OCI-LY3 (cell line): ENCODE results near the gene RER1.

Source experiments
- H2AFZ ChIP-seq: fragments of 200-600, 300-600 bp; shearing (Covaris generic); 2 replicates; pipeline ENCODE4 v1.6.0; 2014; ENCODE audit warnings: antibody characterized with exemption, low read depth, low read length
- H3K27ac ChIP-seq: fragments of 200-600, 300-600 bp; sonication (generic); 2 replicates; pipeline ENCODE4 v1.5.1; 2014; ENCODE audit warnings: mild to moderate bottlenecking, low read length, moderate library complexity, mixed read lengths
- H3K27me3 ChIP-seq: fragments of 200-600, 300-600 bp; sonication (generic); 2 replicates; pipeline ENCODE4 v1.6.1; 2014; ENCODE audit warnings: low read depth, low read length, mixed read lengths
- H3K36me3 ChIP-seq: fragments of 200-600, 300-600 bp; sonication (generic); replicated peaks from 2 replicates; pipeline ENCODE3; 2014; ENCODE audit warnings: low read depth, low read length, mixed read lengths
- H3K4me1 ChIP-seq: fragments of 300-600, 200-600 bp; sonication (generic); 2 replicates; pipeline ENCODE4 v1.6.1; 2014; ENCODE audit warnings: low read length, mixed read lengths
- H3K4me2 ChIP-seq: fragments of 200-600, 300-600 bp; sonication (generic); 2 replicates; pipeline ENCODE4 v1.6.1; 2014; ENCODE audit warnings: low read length, mixed read lengths
- H3K4me3 ChIP-seq: fragments of 300-600, 200-600 bp; sonication (generic); 2 replicates; pipeline ENCODE4 v1.5.1; 2014; ENCODE audit warnings: antibody characterized with exemption, mild to moderate bottlenecking, low read length, moderate library complexity
- H3K79me2 ChIP-seq: fragments of 300-600, 200-600 bp; shearing (Covaris generic); 2 replicates; pipeline ENCODE4 v1.6.1; 2014; ENCODE audit warnings: mild to moderate bottlenecking, low read length, mixed read lengths
- H3K9ac ChIP-seq: fragments of 300-600, 200-600 bp; shearing (Covaris generic); 2 replicates; pipeline ENCODE4 v1.6.0; 2014; ENCODE audit warnings: mild to moderate bottlenecking, low read length, moderate library complexity
- H3K9me3 ChIP-seq: fragments of 200-600, 300-600 bp; shearing (Covaris generic); 2 replicates; pipeline ENCODE4 v1.6.1; 2014; ENCODE audit warnings: low read length, mixed read lengths; ENCODE audit not compliant: insufficient read depth
- H4K20me1 ChIP-seq: fragments of 200-600, 300-600 bp; sonication (generic); 2 replicates; pipeline ENCODE4 v1.6.1; 2016; ENCODE audit warnings: low read length, mixed read lengths; ENCODE audit not compliant: insufficient read depth
- CTCF ChIP-seq: fragments of 200-600, 300-600 bp; sonication (generic); IDR thresholded peaks from 2 replicates; pipeline ENCODE4 v1.5.1; 2014; ENCODE audit warnings: antibody characterized with exemption, low read length, low read depth
- EZH2phosphoT487 ChIP-seq: fragments of 200-600 bp; shearing (Covaris generic); IDR thresholded peaks from 2 replicates; pipeline ENCODE4 v1.6.1; 2018; ENCODE audit warnings: antibody characterized with exemption, mixed run types, low read depth

The RER1 gene

GRCh38 chr1:2378956-2379732 is 12.5 kb upstream of the RER1 start:
- no peaks in the 10 kb centered on the region for H4K20me1 ChIP-seq
- H3K79me2 ChIP-seq = no peaks in the 10 kb centered on the region
- no peaks in the 10 kb centered on the region for H3K9me3 ChIP-seq
- H3K4me2 ChIP-seq = no peak overlapping the region
- no peaks in the 10 kb centered on the region for H3K36me3 ChIP-seq
- H3K27ac ChIP-seq = no peak overlapping the region
- H3K9ac ChIP-seq = no peak overlapping the region
- peaks cover 13% of the 10 kb centered on the region; the same call in 1 of the 2 replicates for H3K27me3 ChIP-seq
- peaks cover 12% of the 10 kb centered on the region for H3K4me1 ChIP-seq
- H3K4me3 ChIP-seq = no peak overlapping the region
- H2AFZ ChIP-seq = no peak overlapping the region
- no peak for TF ChIP-seq EZH2phosphoT487
- no peak for TF ChIP-seq CTCF

- Histone ChIP-seq H3K79me2 (no peaks in the 10 kb centered on the region), H4K20me1 (no peaks in the 10 kb centered on the region), H3K9me3 (no peaks in the 10 kb centered on the region), H2AFZ (no peak overlapping the region), H3K4me3 (no peak overlapping the region), H3K4me2 (no peak overlapping the region), H3K36me3 (no peaks in the 10 kb centered on the region), H3K27me3 (peaks cover 6% of the 10 kb centered on the region; the same call in 1 of the 2 replicates), H3K4me1 (peaks cover 12% of the 10 kb centered on the region), H3K27ac (no peak overlapping the region), H3K9ac (no peak overlapping the region)
- TF ChIP-seq EZH2phosphoT487 = no peak
Observed at GRCh38 chr1:2379733-2380404, 11.8 kb upstream of the RER1 start.

GRCh38 chr1:2380816-2381591 is 10.6 kb upstream of the RER1 start:
- H3K27ac ChIP-seq = no peak overlapping the region
- TF ChIP-seq CTCF = no peak
- no peak for TF ChIP-seq EZH2phosphoT487
- H3K9me3 ChIP-seq = no peaks in the 10 kb centered on the region
- no peaks in the 10 kb centered on the region for H3K36me3 ChIP-seq
- no peaks in the 10 kb centered on the region for H3K27me3 ChIP-seq
- no peak overlapping the region for H3K4me3 ChIP-seq
- no peaks in the 10 kb centered on the region for H3K79me2 ChIP-seq
- peaks cover 12% of the 10 kb centered on the region for H3K4me1 ChIP-seq
- H3K9ac ChIP-seq = no peak overlapping the region
- H2AFZ ChIP-seq = no peak overlapping the region
- no peak overlapping the region for H3K4me2 ChIP-seq
- no peaks in the 10 kb centered on the region for H4K20me1 ChIP-seq

- peak overlapping the region; percentile 53 for H3K9ac ChIP-seq
- peak; percentile 84 for TF ChIP-seq CTCF
- no peak for TF ChIP-seq EZH2phosphoT487
Observed at GRCh38 chr1:2381741-2382620, 9.7 kb upstream of the RER1 start.

More at GRCh38 chr1:2381741-2382620, 9.7 kb upstream of the RER1 start:
- no peaks in the 10 kb centered on the region for H3K79me2 ChIP-seq
- H3K4me3 ChIP-seq = peak overlapping the region; percentile 55
- peak overlapping the region; percentile 72 for H3K4me2 ChIP-seq
- 0 out of 2 replicates have a peak overlapping the region, but pooled peaks have one; percentile 27 for H2AFZ ChIP-seq
- no peaks in the 10 kb centered on the region for H3K9me3 ChIP-seq
- no peaks in the 10 kb centered on the region for H4K20me1 ChIP-seq
- H3K4me1 ChIP-seq = peaks cover 12% of the 10 kb centered on the region
- H3K27ac ChIP-seq = no peak overlapping the region
- no peaks in the 10 kb centered on the region for H3K36me3 ChIP-seq
- no peaks in the 10 kb centered on the region for H3K27me3 ChIP-seq
